Measurements from ENCODE around the gene TRABD. TPM values are rescaled to one million over a fixed set of nuclear protein-coding genes. Genes with fewer than 3 reads are reported as not detected.

Gene TRABD
- polyA plus RNA-seq, 1 of the 3 experiments (the other 2 are of a cell fraction), result 50.6 TPM

DNA sequence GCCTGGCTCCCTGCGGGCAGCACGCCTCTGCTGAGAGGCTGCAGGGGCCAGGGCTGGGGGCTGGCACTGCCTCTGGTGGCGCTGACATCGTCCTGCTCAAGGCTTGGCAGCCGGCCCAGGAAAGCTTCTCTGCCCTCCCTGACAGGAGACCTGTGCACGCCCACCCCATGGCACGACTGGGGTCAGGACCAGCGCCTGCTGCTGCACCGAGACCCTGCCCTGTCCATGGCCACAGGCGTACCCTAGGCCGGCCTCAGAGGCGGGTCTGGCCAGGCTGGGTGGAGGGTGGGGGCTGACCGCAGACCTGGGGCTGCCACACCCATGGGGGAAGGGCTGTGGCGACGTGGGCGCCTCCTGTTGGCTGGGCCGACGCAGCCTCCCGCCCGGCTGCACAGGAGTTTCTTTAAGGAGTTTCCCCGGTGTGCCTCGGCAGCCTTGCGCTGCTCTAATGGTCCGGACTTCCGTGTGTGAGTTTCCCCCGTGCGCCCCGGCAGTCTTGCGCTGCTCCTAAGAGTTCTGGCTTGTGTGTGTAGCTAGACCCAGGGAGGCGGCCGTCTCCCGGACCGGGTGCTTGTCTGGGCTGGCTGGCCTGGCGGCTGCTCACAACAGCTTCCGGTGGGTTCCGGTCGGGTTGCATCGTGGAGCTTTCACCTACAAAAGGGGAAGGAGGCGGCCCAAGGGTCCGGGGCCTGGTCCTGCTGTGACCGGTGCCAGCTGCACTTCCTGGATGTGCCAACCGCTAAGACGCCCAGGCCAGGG lies 4.6 kb downstream of the TRABD start:
- no peak overlapping the region for H3K4me3 ChIP-seq (ENCODE audit: low read depth in 2 of 2, low read length in 1 of 2)
- no peaks in the 10 kb centered on the region for H3K27me3 ChIP-seq (ENCODE audit: insufficient read depth)
- peak overlapping the region in 1 of 2 experiments; percentile 65; a peak in 2 of 4 replicates for H3K27ac ChIP-seq (ENCODE audit: low read depth in 2 of 2, low read length in 1 of 2)
- peak; percentile 60; the same call in 1 of the 2 replicates for TF ChIP-seq MXI1 (IDR thresholded peaks at IDR 0.05; ENCODE audit: low read depth, low read length)
- TF ChIP-seq, protein P1, sequence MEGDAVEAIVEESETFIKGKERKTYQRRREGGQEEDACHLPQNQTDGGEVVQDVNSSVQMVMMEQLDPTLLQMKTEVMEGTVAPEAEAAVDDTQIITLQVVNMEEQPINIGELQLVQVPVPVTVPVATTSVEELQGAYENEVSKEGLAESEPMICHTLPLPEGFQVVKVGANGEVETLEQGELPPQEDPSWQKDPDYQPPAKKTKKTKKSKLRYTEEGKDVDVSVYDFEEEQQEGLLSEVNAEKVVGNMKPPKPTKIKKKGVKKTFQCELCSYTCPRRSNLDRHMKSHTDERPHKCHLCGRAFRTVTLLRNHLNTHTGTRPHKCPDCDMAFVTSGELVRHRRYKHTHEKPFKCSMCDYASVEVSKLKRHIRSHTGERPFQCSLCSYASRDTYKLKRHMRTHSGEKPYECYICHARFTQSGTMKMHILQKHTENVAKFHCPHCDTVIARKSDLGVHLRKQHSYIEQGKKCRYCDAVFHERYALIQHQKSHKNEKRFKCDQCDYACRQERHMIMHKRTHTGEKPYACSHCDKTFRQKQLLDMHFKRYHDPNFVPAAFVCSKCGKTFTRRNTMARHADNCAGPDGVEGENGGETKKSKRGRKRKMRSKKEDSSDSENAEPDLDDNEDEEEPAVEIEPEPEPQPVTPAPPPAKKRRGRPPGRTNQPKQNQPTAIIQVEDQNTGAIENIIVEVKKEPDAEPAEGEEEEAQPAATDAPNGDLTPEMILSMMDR (IDR thresholded peaks at IDR 0.05), result peak; percentile 32; the same call in 1 of the 2 replicates
- no peak for TF ChIP-seq TAF1 (IDR thresholded peaks at IDR 0.05; ENCODE audit: borderline replicate concordance, low read depth, low read length)
- TF ChIP-seq POLR2AphosphoS5 (IDR thresholded peaks at IDR 0.05; ENCODE audit: low read depth, low read length), result no peak
- TF ChIP-seq, protein P2, sequence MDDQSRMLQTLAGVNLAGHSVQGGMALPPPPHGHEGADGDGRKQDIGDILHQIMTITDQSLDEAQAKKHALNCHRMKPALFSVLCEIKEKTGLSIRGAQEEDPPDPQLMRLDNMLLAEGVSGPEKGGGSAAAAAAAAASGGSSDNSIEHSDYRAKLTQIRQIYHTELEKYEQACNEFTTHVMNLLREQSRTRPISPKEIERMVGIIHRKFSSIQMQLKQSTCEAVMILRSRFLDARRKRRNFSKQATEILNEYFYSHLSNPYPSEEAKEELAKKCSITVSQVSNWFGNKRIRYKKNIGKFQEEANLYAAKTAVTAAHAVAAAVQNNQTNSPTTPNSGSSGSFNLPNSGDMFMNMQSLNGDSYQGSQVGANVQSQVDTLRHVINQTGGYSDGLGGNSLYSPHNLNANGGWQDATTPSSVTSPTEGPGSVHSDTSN (IDR thresholded peaks at IDR 0.05), result no peak
- no peak for TF ChIP-seq MEF2A (IDR thresholded peaks at IDR 0.05; ENCODE audit: borderline replicate concordance, low read depth)
- no peak for TF ChIP-seq CHD2 (IDR thresholded peaks at IDR 0.05; ENCODE audit: low read length, partially characterized antibody)
- TF ChIP-seq GATA2 (CRISPR knock-in tag; IDR thresholded peaks at IDR 0.05), result no peak
- TF ChIP-seq ELF1 (IDR thresholded peaks at IDR 0.05), result no peak
- TF ChIP-seq SIN3A (IDR thresholded peaks at IDR 0.05; ENCODE audit: borderline replicate concordance, low read depth, low read length), result no peak
- TF ChIP-seq, protein P3, sequence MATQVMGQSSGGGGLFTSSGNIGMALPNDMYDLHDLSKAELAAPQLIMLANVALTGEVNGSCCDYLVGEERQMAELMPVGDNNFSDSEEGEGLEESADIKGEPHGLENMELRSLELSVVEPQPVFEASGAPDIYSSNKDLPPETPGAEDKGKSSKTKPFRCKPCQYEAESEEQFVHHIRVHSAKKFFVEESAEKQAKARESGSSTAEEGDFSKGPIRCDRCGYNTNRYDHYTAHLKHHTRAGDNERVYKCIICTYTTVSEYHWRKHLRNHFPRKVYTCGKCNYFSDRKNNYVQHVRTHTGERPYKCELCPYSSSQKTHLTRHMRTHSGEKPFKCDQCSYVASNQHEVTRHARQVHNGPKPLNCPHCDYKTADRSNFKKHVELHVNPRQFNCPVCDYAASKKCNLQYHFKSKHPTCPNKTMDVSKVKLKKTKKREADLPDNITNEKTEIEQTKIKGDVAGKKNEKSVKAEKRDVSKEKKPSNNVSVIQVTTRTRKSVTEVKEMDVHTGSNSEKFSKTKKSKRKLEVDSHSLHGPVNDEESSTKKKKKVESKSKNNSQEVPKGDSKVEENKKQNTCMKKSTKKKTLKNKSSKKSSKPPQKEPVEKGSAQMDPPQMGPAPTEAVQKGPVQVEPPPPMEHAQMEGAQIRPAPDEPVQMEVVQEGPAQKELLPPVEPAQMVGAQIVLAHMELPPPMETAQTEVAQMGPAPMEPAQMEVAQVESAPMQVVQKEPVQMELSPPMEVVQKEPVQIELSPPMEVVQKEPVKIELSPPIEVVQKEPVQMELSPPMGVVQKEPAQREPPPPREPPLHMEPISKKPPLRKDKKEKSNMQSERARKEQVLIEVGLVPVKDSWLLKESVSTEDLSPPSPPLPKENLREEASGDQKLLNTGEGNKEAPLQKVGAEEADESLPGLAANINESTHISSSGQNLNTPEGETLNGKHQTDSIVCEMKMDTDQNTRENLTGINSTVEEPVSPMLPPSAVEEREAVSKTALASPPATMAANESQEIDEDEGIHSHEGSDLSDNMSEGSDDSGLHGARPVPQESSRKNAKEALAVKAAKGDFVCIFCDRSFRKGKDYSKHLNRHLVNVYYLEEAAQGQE (IDR thresholded peaks at IDR 0.05; ENCODE audit: low read depth, low read length), result no peak
- 0 out of 2 replicates have a peak, but pooled peaks have one; percentile 16 for TF ChIP-seq FOXJ3 (CRISPR knock-in tag; IDR thresholded peaks at IDR 0.05)
- TF ChIP-seq NFIC (IDR thresholded peaks at IDR 0.05; ENCODE audit: borderline replicate concordance), result peak; percentile 27; the same call in 1 of the 2 replicates
- TF ChIP-seq GABPA (IDR thresholded peaks at IDR 0.05; ENCODE audit: low read depth), result no peak
- TF ChIP-seq RAD21 (IDR thresholded peaks at IDR 0.05; ENCODE audit: low read length), result no peak
- no peak for TF ChIP-seq YY1 (IDR thresholded peaks at IDR 0.05; ENCODE audit: low read depth)
- TF ChIP-seq, protein P4, sequence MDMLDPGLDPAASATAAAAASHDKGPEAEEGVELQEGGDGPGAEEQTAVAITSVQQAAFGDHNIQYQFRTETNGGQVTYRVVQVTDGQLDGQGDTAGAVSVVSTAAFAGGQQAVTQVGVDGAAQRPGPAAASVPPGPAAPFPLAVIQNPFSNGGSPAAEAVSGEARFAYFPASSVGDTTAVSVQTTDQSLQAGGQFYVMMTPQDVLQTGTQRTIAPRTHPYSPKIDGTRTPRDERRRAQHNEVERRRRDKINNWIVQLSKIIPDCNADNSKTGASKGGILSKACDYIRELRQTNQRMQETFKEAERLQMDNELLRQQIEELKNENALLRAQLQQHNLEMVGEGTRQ (IDR thresholded peaks at IDR 0.05; ENCODE audit: borderline replicate concordance, low read depth, low read length), result no peak
- TF ChIP-seq JUND (IDR thresholded peaks at IDR 0.05), result no peak
- peaks cover 0 to 31% of the 10 kb centered on the region in 2 experiments for H3K36me3 ChIP-seq (replicated peaks in 1 of 2; ENCODE audit: control insufficient read depth in 1 of 2, insufficient read depth in 2 of 2, low read length in 1 of 2)
- DNase-seq, result peak; percentile 91
- no peak overlapping the region for H2AFZ ChIP-seq (ENCODE audit: low read depth)
- H3K9me2 ChIP-seq, result no peaks in the 10 kb centered on the region
- ChIA-PET POLR2A (no interaction called here), CTCF (interaction anchor here (0.6 to 3.8 kb wide), 14 partner anchors 9 to 476 kb away, joined by 3 to 16 read pairs (median 4); partner anchors contain the start of gene SELENOO)
- H3K4me1 ChIP-seq (ENCODE audit: control insufficient read depth in 1 of 2, insufficient read depth in 2 of 2, low read depth in 1 of 2, low read length in 1 of 2), result peaks cover 4 to 42% of the 10 kb centered on the region in 2 experiments; a peak in 2 of 4 replicates
- H4K20me1 ChIP-seq (ENCODE audit: insufficient read depth), result 0 out of 2 replicates have a peak, but pooled peaks cover 23% of the 10 kb centered on the region
- no peaks in the 10 kb centered on the region for H3F3A ChIP-seq (replicated peaks; ENCODE audit: insufficient read depth)
- no peak overlapping the region for H3K4me2 ChIP-seq
- peaks cover 67% of the 10 kb centered on the region for H3K79me2 ChIP-seq (ENCODE audit: insufficient read depth)
- 80% methylated on average over 14 of the region's 43 CpGs for WGBS (ENCODE audit: low lambda C conversion rate)
- H3K9me3 ChIP-seq, result no peaks in the 10 kb centered on the region
- H3K9ac ChIP-seq, result no peak overlapping the region

All from SK-N-SH (cell line).